NK-92 (cell line): ENCODE measurements around the gene BHLHE23.

Experiments used
- DNase-seq: peaks from one replicate; lab custom pipeline; 2025; ENCODE audit not compliant: unreplicated experiment; lab: John Stamatoyannopoulos, UW

The BHLHE23 gene

DNA sequence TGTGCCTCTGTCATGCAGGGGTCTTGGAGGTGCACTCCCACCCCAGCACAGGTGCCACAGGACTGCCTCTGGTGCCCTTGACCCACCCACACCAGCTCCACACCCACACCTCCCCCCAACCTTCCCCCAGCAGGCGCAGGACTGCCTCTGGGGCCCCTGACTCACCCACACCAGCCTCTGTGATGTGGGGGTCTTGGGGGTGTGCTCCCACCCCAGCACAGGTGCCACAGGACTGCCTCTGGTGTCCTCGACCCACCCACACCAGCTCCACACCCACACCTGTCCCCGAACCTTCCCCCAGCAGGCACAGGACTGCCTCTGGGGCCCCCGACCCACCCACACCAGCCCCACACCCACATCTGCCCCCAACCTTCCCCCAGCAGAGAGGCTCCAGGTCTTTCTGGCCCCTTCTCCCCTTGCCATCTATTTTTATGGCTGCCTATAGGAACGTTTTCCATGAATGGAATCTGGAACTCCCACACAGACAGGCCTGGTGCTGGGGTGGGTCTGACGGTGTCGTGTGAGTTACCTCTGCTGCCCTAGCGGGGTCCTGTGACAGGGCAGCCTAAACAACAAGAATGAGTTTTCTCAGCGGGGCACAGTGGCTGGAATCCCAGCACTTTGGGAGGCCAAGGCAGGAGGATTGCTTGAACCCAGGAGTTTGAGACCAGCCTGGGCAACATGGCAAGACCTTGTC is 30.8 kb downstream of the BHLHE23 start:
- no peak for DNase-seq

- no peak for DNase-seq
Measured at GRCh38 chr20:62975251-62975760, 31.5 kb downstream of the BHLHE23 start.

DNA sequence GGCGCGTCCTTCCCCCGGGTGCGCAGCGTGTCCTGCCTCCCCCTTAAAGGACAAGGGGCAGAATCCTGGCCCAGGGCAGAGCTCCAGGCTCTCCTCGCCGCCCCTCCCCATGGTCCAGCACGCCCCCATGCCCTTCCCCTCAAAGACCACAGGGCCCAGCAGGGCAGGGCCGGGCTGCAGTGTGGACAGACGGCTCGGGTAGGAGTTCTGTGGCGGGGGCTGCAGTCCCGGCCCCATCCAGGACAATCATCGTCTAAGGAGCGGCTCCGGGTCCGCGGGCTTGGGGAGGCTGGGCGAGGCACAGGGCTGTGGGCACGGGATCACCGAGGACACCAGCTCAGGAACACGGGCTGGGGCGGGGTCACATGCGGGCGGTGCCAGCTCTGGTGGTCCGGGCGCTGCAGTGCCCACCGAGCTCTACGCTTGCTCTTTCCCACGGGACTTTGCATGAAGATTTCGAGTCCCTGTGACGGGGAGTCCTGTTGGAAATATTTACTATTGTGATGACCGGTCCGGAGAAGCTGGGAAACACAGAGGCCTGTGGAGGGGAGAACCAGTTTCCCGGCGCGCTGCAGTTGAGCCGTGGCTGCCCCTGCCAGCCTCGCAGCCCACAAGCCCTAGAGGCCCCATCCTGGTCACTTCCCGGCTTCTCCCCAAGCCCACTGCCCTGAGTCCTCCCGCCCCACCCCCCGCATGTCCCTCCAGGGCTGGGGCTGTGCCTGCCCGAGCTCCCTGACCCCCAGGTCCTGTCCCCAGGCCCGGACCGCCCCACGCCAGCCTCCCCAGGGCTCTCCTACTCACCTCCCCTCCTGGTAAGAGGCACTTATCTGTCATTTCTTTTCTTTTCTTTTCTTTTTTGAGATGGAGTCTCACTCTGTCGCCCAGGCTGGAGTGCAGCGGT is 33.7 kb downstream of the BHLHE23 start:
- DNase-seq, result no peak

GRCh38 chr20:62971950-62972844 is 34.6 kb downstream of the BHLHE23 start:
- no peak for DNase-seq

- no peak for DNase-seq
Measured at GRCh38 chr20:62971211-62971949, 35.4 kb downstream of the BHLHE23 start.

GRCh38 chr20:62970307-62971210 is 36.2 kb downstream of the BHLHE23 start:
- DNase-seq, result no peak

- DNase-seq, result no peak
Measured at GRCh38 chr20:62969939-62970306, 36.8 kb downstream of the BHLHE23 start.

DNA sequence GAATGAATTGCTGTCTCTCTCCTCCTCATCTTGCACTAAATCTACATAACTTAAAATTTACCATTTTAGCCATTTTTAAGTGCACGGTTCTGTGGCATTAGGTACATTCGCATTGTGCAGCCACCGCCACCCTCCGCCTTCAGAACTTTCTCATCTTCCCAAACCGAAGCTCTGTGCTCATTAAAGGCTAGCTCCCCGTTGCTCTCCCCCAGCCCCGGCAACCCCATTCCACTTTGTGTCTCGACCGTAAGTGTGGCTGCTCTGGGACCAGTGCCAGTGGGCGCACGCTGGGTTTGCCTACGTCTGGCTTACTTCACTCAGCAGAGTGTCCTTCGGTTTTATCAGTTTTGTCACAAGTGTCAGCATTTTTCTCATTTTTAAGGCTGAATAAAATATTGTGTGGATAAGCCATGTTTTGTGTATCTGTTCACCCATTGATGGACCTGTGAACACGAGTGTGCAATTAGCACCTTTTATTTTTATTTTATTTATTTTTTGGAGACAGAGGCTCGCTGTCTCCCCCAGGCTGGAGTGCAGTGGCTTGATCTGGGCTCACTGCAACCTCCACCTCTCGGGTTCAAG is 37.5 kb downstream of the BHLHE23 start:
- DNase-seq, result no peak

- DNase-seq, result no peak
Measured at GRCh38 chr20:62968378-62969178, 38.2 kb downstream of the BHLHE23 start.

GRCh38 chr20:62967628-62968351 is 39.0 kb downstream of the BHLHE23 start:
- no peak for DNase-seq

GRCh38 chr20:62967149-62967501 is 39.6 kb downstream of the BHLHE23 start:
- DNase-seq, result no peak

- no peak for DNase-seq
Measured at GRCh38 chr20:62966212-62967148, 40.3 kb downstream of the BHLHE23 start.

DNA sequence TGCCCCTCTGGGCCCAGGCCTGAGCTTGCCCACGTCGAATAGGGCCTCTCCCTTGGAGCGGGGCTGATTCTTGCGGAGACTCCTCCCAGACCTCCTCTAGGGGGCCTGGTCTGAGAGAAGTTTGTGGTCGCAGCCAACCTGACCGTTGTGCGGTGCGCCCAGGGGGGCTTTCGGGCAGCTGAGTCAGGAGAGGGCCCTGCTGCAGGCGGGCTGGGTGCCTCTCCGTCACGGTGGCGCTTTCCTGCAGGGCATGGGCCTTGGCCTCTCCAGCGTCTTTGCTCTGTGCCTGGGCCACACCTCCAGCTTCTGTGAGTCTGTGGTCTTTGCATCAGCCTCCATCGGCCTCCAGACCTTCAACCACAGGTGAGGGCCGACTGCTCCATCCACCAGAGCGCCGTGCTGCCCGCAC is 41.4 kb downstream of the BHLHE23 start:
- DNase-seq, result no peak

GRCh38 chr20:62964700-62965099 is 42.1 kb downstream of the BHLHE23 start:
- DNase-seq, result no peak

GRCh38 chr20:62963614-62964397 is 43.0 kb downstream of the BHLHE23 start:
- no peak for DNase-seq
